ENCODE measurements around the gene ENTHD1. TPM values are rescaled to one million over a fixed set of nuclear protein-coding genes. Genes with fewer than 3 reads are reported as not detected.

Gene ENTHD1
- total and polyA plus RNA-seq, 10 of the 15 experiments (the other 5 are each of a cell fraction or from before 2014, with no cell fraction given), result 0.09 to 0.52 (median 0.21) TPM; not detected in 1

GRCh38 chr22:39859903-39860588, 33.5 kb downstream of the ENTHD1 start (continued):
- TF ChIP-seq MEF2A (IDR thresholded peaks at IDR 0.05; ENCODE audit: insufficient read depth, low read depth, low read length) (peak; percentile 94), FOXK2 (IDR thresholded peaks at IDR 0.05) (no peak), NKRF (conservative IDR thresholded peaks at IDR 0.05) (no peak), KAT2A (conservative IDR thresholded peaks at IDR 0.05; ENCODE audit: control insufficient read depth, low read depth, low read length) (no peak), MYB (IDR thresholded peaks at IDR 0.05; ENCODE audit: borderline replicate concordance, low read depth, low read length) (no peak), KDM1A (IDR thresholded peaks at IDR 0.05; ENCODE audit: borderline replicate concordance) (no peak), ZBTB33 (IDR thresholded peaks at IDR 0.05) (no peak), ZZZ3 (IDR thresholded peaks at IDR 0.05; ENCODE audit: control insufficient read depth, insufficient read length, low read depth) (no peak), POLR2A (IDR thresholded peaks at IDR 0.05; ENCODE audit: low read depth, low read length) (no peak), KLF5 (IDR thresholded peaks at IDR 0.05; ENCODE audit: partially characterized antibody) (no peak), RELB (IDR thresholded peaks at IDR 0.05; ENCODE audit: low read depth) (0 out of 2 replicates have a peak, but pooled peaks have one; percentile 35)
- TF ChIP-seq, protein P1, sequence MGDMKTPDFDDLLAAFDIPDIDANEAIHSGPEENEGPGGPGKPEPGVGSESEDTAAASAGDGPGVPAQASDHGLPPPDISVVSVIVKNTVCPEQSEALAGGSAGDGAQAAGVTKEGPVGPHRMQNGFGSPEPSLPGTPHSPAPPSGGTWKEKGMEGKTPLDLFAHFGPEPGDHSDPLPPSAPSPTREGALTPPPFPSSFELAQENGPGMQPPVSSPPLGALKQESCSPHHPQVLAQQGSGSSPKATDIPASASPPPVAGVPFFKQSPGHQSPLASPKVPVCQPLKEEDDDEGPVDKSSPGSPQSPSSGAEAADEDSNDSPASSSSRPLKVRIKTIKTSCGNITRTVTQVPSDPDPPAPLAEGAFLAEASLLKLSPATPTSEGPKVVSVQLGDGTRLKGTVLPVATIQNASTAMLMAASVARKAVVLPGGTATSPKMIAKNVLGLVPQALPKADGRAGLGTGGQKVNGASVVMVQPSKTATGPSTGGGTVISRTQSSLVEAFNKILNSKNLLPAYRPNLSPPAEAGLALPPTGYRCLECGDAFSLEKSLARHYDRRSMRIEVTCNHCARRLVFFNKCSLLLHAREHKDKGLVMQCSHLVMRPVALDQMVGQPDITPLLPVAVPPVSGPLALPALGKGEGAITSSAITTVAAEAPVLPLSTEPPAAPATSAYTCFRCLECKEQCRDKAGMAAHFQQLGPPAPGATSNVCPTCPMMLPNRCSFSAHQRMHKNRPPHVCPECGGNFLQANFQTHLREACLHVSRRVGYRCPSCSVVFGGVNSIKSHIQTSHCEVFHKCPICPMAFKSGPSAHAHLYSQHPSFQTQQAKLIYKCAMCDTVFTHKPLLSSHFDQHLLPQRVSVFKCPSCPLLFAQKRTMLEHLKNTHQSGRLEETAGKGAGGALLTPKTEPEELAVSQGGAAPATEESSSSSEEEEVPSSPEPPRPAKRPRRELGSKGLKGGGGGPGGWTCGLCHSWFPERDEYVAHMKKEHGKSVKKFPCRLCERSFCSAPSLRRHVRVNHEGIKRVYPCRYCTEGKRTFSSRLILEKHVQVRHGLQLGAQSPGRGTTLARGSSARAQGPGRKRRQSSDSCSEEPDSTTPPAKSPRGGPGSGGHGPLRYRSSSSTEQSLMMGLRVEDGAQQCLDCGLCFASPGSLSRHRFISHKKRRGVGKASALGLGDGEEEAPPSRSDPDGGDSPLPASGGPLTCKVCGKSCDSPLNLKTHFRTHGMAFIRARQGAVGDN (IDR thresholded peaks at IDR 0.05), result no peak
- TF ChIP-seq, protein P2, sequence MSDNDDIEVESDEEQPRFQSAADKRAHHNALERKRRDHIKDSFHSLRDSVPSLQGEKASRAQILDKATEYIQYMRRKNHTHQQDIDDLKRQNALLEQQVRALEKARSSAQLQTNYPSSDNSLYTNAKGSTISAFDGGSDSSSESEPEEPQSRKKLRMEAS (IDR thresholded peaks at IDR 0.05; ENCODE audit: low read depth, low read length), result no peak
- TF ChIP-seq, protein P3, sequence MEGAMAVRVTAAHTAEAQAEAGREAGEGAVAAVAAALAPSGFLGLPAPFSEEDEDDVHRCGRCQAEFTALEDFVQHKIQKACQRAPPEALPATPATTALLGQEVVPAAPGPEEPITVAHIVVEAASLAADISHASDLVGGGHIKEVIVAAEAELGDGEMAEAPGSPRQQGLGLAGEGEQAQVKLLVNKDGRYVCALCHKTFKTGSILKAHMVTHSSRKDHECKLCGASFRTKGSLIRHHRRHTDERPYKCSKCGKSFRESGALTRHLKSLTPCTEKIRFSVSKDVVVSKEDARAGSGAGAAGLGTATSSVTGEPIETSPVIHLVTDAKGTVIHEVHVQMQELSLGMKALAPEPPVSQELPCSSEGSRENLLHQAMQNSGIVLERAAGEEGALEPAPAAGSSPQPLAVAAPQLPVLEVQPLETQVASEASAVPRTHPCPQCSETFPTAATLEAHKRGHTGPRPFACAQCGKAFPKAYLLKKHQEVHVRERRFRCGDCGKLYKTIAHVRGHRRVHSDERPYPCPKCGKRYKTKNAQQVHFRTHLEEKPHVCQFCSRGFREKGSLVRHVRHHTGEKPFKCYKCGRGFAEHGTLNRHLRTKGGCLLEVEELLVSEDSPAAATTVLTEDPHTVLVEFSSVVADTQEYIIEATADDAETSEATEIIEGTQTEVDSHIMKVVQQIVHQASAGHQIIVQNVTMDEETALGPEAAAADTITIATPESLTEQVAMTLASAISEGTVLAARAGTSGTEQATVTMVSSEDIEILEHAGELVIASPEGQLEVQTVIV (IDR thresholded peaks at IDR 0.05; ENCODE audit: borderline replicate concordance, partially characterized antibody), result no peak
- TF ChIP-seq, protein P4, sequence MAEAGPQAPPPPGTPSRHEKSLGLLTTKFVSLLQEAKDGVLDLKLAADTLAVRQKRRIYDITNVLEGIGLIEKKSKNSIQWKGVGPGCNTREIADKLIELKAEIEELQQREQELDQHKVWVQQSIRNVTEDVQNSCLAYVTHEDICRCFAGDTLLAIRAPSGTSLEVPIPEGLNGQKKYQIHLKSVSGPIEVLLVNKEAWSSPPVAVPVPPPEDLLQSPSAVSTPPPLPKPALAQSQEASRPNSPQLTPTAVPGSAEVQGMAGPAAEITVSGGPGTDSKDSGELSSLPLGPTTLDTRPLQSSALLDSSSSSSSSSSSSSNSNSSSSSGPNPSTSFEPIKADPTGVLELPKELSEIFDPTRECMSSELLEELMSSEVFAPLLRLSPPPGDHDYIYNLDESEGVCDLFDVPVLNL (IDR thresholded peaks at IDR 0.05; ENCODE audit: low read depth, low read length), result no peak

Data from GM12878 (cell line).